Kidney (tissue), 14 donors: ENCODE measurements around the gene TIMM8B. TPM values are rescaled to one million over a fixed set of nuclear protein-coding genes. Genes with fewer than 3 reads are reported as not detected.

ENCODE experiments used
- DNase-seq, 5 donors: peaks; one replicate each; pipeline ENCODE4 v3.0.0-alpha.2; 2013 to 2020
- FAIRE-seq: peaks from 2 replicates; lab custom pipeline; 2012; peaks lifted over from hg19 to GRCh38; lab: Jason Lieb, UNC
- H3K27ac ChIP-seq, 2 donors: one replicate each; pipeline ENCODE4 v1.7.0; 2013; ENCODE audit warnings: low read depth in 2 of 2, low read length in 2 of 2, inconsistent platforms in 1 of 2
- H3K27me3 ChIP-seq: one replicate; pipeline ENCODE4 v1.7.1; 2013; ENCODE audit warnings: low read length, inconsistent platforms; ENCODE audit not compliant: control insufficient read depth, insufficient read depth
- H3K36me3 ChIP-seq, 3 donors: one replicate each; pipeline versions ENCODE4 v1.7.0 to v1.7.1; 2013; ENCODE audit warnings: low read length in 3 of 3, control low read depth in 1 of 3, inconsistent platforms in 1 of 3; ENCODE audit not compliant: insufficient read depth in 3 of 3, control insufficient read depth in 2 of 3
- H3K4me1 ChIP-seq, 3 donors: one replicate each; pipeline versions ENCODE4 v1.7.0 to v1.7.1; 2013; ENCODE audit warnings: low read length in 3 of 3, inconsistent platforms in 1 of 3, low read depth in 1 of 3; ENCODE audit not compliant: control insufficient read depth in 2 of 3, insufficient read depth in 2 of 3
- H3K4me3 ChIP-seq, 3 donors: one replicate each; pipeline versions ENCODE4 v1.7.0 to v1.8.1; 2013; ENCODE audit warnings: low read length in 3 of 3, control low read depth in 1 of 3, inconsistent platforms in 1 of 3
- H3K9ac ChIP-seq, 3 donors: one replicate each; pipeline versions ENCODE4 v1.7.0 to v1.7.1; 2013; ENCODE audit warnings: low read length in 3 of 3, control low read depth in 1 of 3, inconsistent platforms in 1 of 3
- H3K9me3 ChIP-seq, 3 donors: one replicate each; pipeline versions ENCODE4 v1.7.0 to v1.7.1; 2013; ENCODE audit warnings: low read length in 3 of 3, control low read depth in 1 of 3, inconsistent platforms in 1 of 3; ENCODE audit not compliant: control insufficient read depth in 2 of 3, insufficient read depth in 1 of 3
- intact Hi-C: fragments of 100-400 bp; cut with DNase I; formaldehyde crosslinking; loops from one replicate; pipeline ENCODE4 v1.11.1; 2022
- polyA plus RNA-seq: library from polyadenylated mRNA; stranded (reverse); fragments of 350-450 nt; fragmentation: Illumina TruSeq; extraction: RNeasy Lipid Tissue Mini Kit (QIAGEN cat#74804); gene quantifications from one replicate; pipeline ENCODE4 v1.2.3, GENCODE V29; 2014; ENCODE audit warnings: low read depth, low replicate concordance; ENCODE audit not compliant: insufficient read depth
- total RNA-seq: library from RNA; stranded (reverse); fragmentation: NEBNext Ultra II Directional; extraction: Animal tissue kit (Norgen Biotek cat#: 25700); gene quantifications from one replicate; pipeline ENCODE4 v1.2.1, GENCODE V29; 2021
- TF ChIP-seq, protein P1 (sequence below): IDR thresholded peaks from 3 replicates; pipeline ENCODE4 v1.5.1; 2012; ENCODE audit warnings: mild to moderate bottlenecking, moderate library complexity, borderline replicate concordance; ENCODE audit not compliant: insufficient read depth; ENCODE audit errors: extremely low read depth
- donor health status: control.
- donor health status: control.
- donor health status: control.
- donor health status: control.
- donor health status: control.
- donor health status: DM: yes; HTN: yes; CAD: no.
- donor health status: Normal renal cell carcinoma (clear cell type).

TIMM8B gene
- total and polyA plus RNA-seq, 2 donors from 2014 or later: 51.3 to 167 TPM

DNA sequence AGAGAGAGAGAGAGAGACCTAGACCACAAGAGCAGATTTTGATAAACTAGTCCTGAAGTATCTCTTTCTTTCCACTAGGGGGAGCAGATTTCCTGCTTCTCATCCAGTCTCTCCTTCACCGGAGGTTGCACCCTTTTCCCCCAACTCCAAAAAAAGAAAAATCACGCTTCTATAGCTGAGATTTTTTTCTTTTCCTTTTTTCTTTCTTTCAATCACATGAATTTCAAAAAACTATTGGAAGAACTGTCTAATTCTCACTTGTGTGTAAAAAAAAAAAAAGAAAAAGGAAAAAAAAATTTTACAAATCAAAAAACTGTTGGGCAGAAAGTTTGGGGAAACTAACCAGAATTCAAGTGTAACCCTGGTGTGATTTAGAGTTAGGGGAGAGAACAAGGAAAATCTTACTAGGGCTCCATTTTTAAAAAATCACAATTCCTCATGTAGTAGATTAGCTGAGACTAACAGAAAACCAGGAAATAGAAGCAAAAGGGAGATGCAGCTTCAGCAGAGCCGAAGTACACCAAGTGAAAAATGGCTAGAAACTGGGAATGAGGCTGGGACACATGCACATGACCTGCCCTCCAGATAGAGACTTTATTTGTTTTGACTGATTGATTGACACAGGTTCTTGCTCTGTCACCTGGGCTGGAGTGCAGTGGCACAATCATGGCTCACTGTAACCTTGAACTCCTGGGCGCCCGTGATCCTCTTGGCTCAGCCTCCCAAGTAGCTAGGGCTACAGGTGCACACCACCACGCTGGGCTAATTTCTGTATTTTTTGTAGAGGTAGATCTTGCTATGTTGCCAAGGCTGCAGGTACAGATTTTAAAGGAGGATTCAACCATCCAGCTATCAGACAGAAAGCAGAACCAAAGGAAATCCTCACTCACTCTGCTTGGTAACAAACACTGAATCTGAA lies 27.2 kb upstream of the TIMM8B start:
- Histone ChIP-seq H3K9me3 (no peaks in the 10 kb centered on the region), H3K36me3 (no peaks in the 10 kb centered on the region), H3K4me3 (no peak overlapping the region), H3K4me1 (no peaks in the 10 kb centered on the region), H3K27ac (no peak overlapping the region), H3K27me3 (no peaks in the 10 kb centered on the region), H3K9ac (no peak overlapping the region)
- peak in 2 of 5 donors; percentile 59 to 73 for DNase-seq
- intact Hi-C loops: no loop called here
- FAIRE-seq: peak; percentile 27
- TF ChIP-seq, protein P1, sequence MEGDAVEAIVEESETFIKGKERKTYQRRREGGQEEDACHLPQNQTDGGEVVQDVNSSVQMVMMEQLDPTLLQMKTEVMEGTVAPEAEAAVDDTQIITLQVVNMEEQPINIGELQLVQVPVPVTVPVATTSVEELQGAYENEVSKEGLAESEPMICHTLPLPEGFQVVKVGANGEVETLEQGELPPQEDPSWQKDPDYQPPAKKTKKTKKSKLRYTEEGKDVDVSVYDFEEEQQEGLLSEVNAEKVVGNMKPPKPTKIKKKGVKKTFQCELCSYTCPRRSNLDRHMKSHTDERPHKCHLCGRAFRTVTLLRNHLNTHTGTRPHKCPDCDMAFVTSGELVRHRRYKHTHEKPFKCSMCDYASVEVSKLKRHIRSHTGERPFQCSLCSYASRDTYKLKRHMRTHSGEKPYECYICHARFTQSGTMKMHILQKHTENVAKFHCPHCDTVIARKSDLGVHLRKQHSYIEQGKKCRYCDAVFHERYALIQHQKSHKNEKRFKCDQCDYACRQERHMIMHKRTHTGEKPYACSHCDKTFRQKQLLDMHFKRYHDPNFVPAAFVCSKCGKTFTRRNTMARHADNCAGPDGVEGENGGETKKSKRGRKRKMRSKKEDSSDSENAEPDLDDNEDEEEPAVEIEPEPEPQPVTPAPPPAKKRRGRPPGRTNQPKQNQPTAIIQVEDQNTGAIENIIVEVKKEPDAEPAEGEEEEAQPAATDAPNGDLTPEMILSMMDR: peak; percentile 53

- H3K4me1 ChIP-seq: no peaks in the 10 kb centered on the region
- H3K4me3 ChIP-seq: no peak overlapping the region
- H3K27ac ChIP-seq: no peak overlapping the region
- FAIRE-seq (no peak), DNase-seq (no peak)
- no peaks in the 10 kb centered on the region for H3K36me3 ChIP-seq
- TF ChIP-seq, protein P1: no peak
- no peaks in the 10 kb centered on the region for H3K27me3 ChIP-seq
- H3K9me3 ChIP-seq: no peaks in the 10 kb centered on the region
- H3K9ac ChIP-seq: no peak overlapping the region
- intact Hi-C loops: no loop called here
Measured at GRCh38 chr11:112106070-112106469, 19.5 kb upstream of the TIMM8B start.

DNA sequence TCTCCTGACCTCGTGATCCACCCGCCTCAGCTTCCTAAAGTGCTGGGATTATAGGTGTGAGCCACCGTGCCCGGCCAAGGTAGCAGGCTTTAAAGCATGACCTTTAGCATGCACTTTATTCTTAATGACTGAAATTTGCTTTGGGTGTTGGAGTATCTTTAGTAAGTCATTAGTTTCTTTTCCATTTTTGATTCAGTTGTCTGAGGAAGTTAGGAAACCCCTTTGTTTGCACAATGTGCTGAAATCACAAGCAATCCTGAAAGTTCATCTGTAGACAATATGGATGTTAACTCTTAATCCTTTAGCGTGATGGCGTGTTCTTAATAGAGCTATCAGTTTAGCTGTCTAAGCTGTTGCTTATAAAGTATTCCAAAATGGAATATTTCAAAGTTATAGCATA lies 16.9 kb upstream of the TIMM8B start:
- no peaks in the 10 kb centered on the region for H3K9me3 ChIP-seq
- H3K4me1 ChIP-seq: no peaks in the 10 kb centered on the region
- H3K36me3 ChIP-seq: no peaks in the 10 kb centered on the region
- intact Hi-C loops: no loop called here
- FAIRE-seq: no peak
- H3K4me3 ChIP-seq: no peak overlapping the region
- no peak overlapping the region for H3K9ac ChIP-seq
- no peak for DNase-seq
- H3K27me3 ChIP-seq: no peaks in the 10 kb centered on the region
- no peak overlapping the region for H3K27ac ChIP-seq
- TF ChIP-seq, protein P1: no peak
